Measurements from ENCODE around the gene EIF4B. TPM values are rescaled to one million over a fixed set of nuclear protein-coding genes. Genes with fewer than 3 reads are reported as not detected.
A peak's percentile ranks its signal among the peaks of the same experiment; 100 is the strongest.

EIF4B gene
- total and polyA plus RNA-seq, 9 donors: 316 to 1,452 (median 882) TPM

- no peaks in the 10 kb centered on the region for H3K27me3 ChIP-seq
- peak; percentile 95 to 99 (median 97) for DNase-seq
- intact Hi-C loops (cut with DNase I): no loop called here
- TF ChIP-seq CTCF (IDR thresholded peaks at IDR 0.05): no peak
- no peak for TF ChIP-seq EP300 (IDR thresholded peaks at IDR 0.05)
- TF ChIP-seq POLR2A (IDR thresholded peaks at IDR 0.05): peak; percentile 86
- WGBS, 3 donors: 1% methylated on average over 66 to 67 of the region's 67 CpGs
- peaks cover 12% of the 10 kb centered on the region for H3K4me1 ChIP-seq (ENCODE audit: insufficient read depth)
- peak within 1 kb of the TSS; percentile 56 to 96 for H3K27ac ChIP-seq
- no peaks in the 10 kb centered on the region for H3K36me3 ChIP-seq
- no peaks in the 10 kb centered on the region for H3K9me3 ChIP-seq
- peak within 1 kb of the TSS; percentile 81 for H3K4me3 ChIP-seq
These were observed 73.2 kb downstream of the EIF4B start, which contains the start of gene SPRYD3 for GRCh38 chr12:53079226-53080117. TSS of gene SPRYD3 (minus strand) at chr12:53079390. CDS start at chr12:53079333, 57 bp downstream.

DNA sequence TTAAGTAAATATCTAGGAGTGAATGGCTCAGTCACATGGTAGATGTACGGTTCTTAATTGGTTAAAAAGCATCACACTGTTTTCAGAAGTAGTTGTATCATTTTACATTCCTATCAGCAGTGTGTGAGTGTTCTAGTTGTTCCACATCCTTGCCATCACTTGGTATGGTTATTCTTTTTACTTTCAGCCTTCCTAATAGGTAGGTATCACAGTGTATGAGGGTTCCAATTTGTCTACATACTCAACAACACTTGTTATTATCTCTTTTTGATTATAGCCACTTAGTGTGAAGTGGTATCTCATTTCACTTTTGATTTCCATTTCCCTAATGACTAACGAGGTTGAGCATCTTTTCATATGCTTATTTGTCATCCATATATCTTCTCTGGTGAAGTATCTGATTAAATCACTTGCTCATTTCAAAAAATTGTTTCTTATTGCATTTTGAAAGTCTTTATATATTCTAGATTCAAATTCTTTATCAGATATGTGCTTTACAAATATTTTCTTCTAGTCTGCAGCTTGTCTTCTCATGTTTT, 76.5 kb downstream of the EIF4B start:
- H3K27ac ChIP-seq: no peak overlapping the region
- 62 to 74% (median 62%) methylated on average over 2 of the region's 2 CpGs for WGBS, 3 donors
- TF ChIP-seq EP300 (IDR thresholded peaks at IDR 0.05): no peak
- TF ChIP-seq POLR2A (IDR thresholded peaks at IDR 0.05): no peak
- no peak for TF ChIP-seq CTCF (IDR thresholded peaks at IDR 0.05)
- no peak overlapping the region for H3K4me3 ChIP-seq
- H3K36me3 ChIP-seq: no peaks in the 10 kb centered on the region
- no peaks in the 10 kb centered on the region for H3K9me3 ChIP-seq
- no peak for DNase-seq
- peaks cover 9% of the 10 kb centered on the region for H3K4me1 ChIP-seq (ENCODE audit: insufficient read depth)
- intact Hi-C loops (cut with DNase I): no loop called here
- H3K27me3 ChIP-seq: no peaks in the 10 kb centered on the region

DNA sequence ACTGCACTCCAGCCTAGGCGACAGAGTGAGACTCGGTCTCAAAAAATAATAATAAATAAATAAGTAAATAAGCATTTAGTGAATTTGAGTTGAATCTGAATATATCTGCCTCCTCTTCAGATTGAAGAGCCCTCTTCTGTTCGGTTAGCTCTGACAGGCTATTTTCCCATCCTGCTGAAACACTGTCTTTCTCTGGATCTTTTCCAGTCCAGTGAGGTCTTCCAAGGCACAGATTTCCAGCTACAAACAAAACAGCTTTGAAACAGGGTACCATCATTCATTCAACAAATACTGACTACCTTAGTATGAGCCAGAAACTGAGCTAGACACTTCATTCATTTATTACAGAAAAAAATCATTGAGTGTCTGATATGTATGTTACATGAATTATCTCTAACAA, 80.1 kb downstream of the EIF4B start:
- TF ChIP-seq POLR2A (IDR thresholded peaks at IDR 0.05): no peak
- no peak for TF ChIP-seq CTCF (IDR thresholded peaks at IDR 0.05)
- no peak for DNase-seq
- Histone ChIP-seq H3K36me3 (no peaks in the 10 kb centered on the region), H3K27ac (no peak overlapping the region), H3K27me3 (no peaks in the 10 kb centered on the region), H3K4me3 (no peak overlapping the region), H3K4me1 (ENCODE audit: insufficient read depth) (no peaks in the 10 kb centered on the region), H3K9me3 (no peaks in the 10 kb centered on the region)
- 60 to 72% (median 66%) methylated on average over 3 of the region's 3 CpGs for WGBS, 3 donors
- intact Hi-C loops (cut with DNase I): no loop called here

GRCh38 chr12:53090105-53090504, 83.8 kb downstream of the EIF4B start:
- WGBS, 3 donors: 94 to 99% (median 95%) methylated on average over 6 of the region's 6 CpGs
- intact Hi-C loops (cut with DNase I): no loop called here
- Histone ChIP-seq H3K27ac (no peak overlapping the region), H3K36me3 (no peaks in the 10 kb centered on the region), H3K27me3 (no peaks in the 10 kb centered on the region), H3K9me3 (no peaks in the 10 kb centered on the region), H3K4me1 (ENCODE audit: insufficient read depth) (peaks cover 2% of the 10 kb centered on the region), H3K4me3 (no peak overlapping the region)
- no peak for DNase-seq
- TF ChIP-seq POLR2A (IDR thresholded peaks at IDR 0.05) (no peak), CTCF (IDR thresholded peaks at IDR 0.05) (no peak), EP300 (IDR thresholded peaks at IDR 0.05) (no peak)
